OCI-LY3 (cell line): ENCODE data around the gene GCA.

Experiments used
- EZH2phosphoT487 ChIP-seq: fragments of 200-600 bp; shearing (Covaris generic); IDR thresholded peaks from 2 replicates; pipeline ENCODE4 v1.6.1; 2018; ENCODE audit warnings: antibody characterized with exemption, mixed run types, low read depth
- TF ChIP-seq, protein P1 (sequence below): fragments of 200-600, 300-600 bp; sonication (generic); IDR thresholded peaks from 2 replicates; pipeline ENCODE4 v1.5.1; 2014; ENCODE audit warnings: antibody characterized with exemption, low read length, low read depth

DNA sequence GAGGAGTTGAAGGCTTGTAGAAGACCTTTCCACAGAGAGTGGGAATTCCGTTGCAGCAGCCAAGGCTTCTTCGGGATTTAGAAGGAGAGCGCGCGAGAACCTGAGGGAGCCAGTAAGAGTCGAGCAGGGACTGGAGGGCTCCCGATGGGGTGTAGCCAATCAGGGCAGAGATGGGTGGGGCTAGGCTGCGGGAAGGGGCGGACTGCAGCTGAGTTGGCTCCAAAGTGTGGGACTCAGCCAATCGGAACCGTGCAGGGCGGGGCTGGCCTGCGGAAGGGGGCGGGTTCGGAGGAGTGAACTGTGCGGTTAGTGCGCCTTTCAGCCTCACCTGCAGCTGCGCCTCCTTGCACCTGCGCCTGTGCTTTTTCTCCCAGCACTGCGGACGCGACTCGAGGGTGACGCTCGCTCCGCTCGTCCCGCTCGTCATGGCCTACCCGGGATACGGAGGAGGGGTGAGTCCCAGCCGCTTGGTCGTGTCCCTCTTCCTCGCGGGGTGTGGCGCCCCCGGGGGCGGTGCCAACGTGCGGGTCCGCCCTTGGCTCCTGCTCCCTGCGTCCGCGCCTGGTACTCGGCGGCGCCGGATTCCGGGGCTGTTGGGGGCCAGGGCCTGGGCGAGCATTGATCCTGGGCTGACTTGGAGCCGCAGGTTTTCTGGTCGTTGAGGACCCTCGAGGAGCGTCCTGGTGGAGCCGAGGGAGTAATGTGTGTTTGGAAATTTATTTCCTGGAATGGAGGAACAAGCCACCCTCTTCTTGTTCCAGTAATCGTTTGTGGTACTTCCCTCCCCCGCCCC, at the start of gene GCA:
- TF ChIP-seq, protein P1, sequence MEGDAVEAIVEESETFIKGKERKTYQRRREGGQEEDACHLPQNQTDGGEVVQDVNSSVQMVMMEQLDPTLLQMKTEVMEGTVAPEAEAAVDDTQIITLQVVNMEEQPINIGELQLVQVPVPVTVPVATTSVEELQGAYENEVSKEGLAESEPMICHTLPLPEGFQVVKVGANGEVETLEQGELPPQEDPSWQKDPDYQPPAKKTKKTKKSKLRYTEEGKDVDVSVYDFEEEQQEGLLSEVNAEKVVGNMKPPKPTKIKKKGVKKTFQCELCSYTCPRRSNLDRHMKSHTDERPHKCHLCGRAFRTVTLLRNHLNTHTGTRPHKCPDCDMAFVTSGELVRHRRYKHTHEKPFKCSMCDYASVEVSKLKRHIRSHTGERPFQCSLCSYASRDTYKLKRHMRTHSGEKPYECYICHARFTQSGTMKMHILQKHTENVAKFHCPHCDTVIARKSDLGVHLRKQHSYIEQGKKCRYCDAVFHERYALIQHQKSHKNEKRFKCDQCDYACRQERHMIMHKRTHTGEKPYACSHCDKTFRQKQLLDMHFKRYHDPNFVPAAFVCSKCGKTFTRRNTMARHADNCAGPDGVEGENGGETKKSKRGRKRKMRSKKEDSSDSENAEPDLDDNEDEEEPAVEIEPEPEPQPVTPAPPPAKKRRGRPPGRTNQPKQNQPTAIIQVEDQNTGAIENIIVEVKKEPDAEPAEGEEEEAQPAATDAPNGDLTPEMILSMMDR = no peak
- no peak for TF ChIP-seq EZH2phosphoT487
